Naive thymus-derived CD4-positive, alpha-beta T cell (primary cell): ENCODE data around the gene TBC1D9. TPM values are rescaled to one million over a fixed set of nuclear protein-coding genes. Genes with fewer than 3 reads are reported as not detected.

Source experiments
- ATAC-seq: fragments of 150-1000 bp; cut with Tn5 transposase; 2 replicates; pipeline ENCODE4 v1.10.0; 2021; ENCODE audit warnings: mild to moderate bottlenecking, moderate library complexity
- CTCF ChIA-PET: fragments of 350-600 bp; sonication (Branson Sonifier 250); formaldehyde crosslinking; loops from one replicate; lab custom pipeline; 2021; ENCODE audit warnings: antibody characterized with exemption; lab: Charles Lee
- POLR2A ChIA-PET: fragments of 350-600 bp; sonication (Branson Sonifier 250); formaldehyde crosslinking; loops from one replicate; lab custom pipeline; 2021; ENCODE audit warnings: antibody characterized with exemption, inconsistent platforms; lab: Charles Lee
- DNase-seq, 9 donors: peaks; one replicate each; pipeline versions ENCODE4 v3.0.0 to v3.0.0-alpha.2; 2020 to 2022; ENCODE audit warnings: mixed read lengths in 1 of 9
- H3K27ac ChIP-seq: one replicate; pipeline ENCODE4 v1.7.0; 2013; ENCODE audit warnings: mild to moderate bottlenecking, low read depth, low read length, moderate library complexity
- H3K27me3 ChIP-seq, 2 donors: one replicate each; pipeline ENCODE4 v1.7.0; 2013; ENCODE audit warnings: low read length in 2 of 2, mild to moderate bottlenecking in 2 of 2, moderate library complexity in 2 of 2; ENCODE audit not compliant: control insufficient read depth in 2 of 2, insufficient read depth in 2 of 2
- H3K36me3 ChIP-seq, 3 experiments: 1 replicate in 2 of 3; 2 replicates in 1 of 3; pipeline ENCODE4 v1.7.0; 2013; ENCODE audit warnings: low read length in 3 of 3, mild to moderate bottlenecking in 3 of 3, moderate library complexity in 1 of 3; ENCODE audit not compliant: insufficient read depth in 3 of 3, control insufficient read depth in 2 of 3
- H3K4me1 ChIP-seq, 2 donors: one replicate each; pipeline ENCODE4 v1.7.0; 2013; ENCODE audit warnings: low read length in 2 of 2, mild to moderate bottlenecking in 2 of 2, moderate library complexity in 1 of 2; ENCODE audit not compliant: control insufficient read depth in 2 of 2, insufficient read depth in 2 of 2
- H3K4me3 ChIP-seq: 2 replicates; pipeline ENCODE4 v1.7.0; 2013; ENCODE audit warnings: mild to moderate bottlenecking, low read length
- H3K9me3 ChIP-seq, 3 experiments: 1 replicate in 2 of 3; 2 replicates in 1 of 3; pipeline ENCODE4 v1.7.0; 2013; ENCODE audit warnings: low read length in 3 of 3; ENCODE audit not compliant: control insufficient read depth in 2 of 3
- H3K27ac Mint-ChIP-seq, 9 donors: one replicate each; pipeline ENCODE4 v1.8.0; 2020 to 2022; ENCODE audit warnings: mixed read lengths in 9 of 9, mild to moderate bottlenecking in 8 of 9, moderate library complexity in 5 of 9, inconsistent platforms in 2 of 9
- H3K27me3 Mint-ChIP-seq, 5 donors: one replicate each; pipeline ENCODE4 v1.8.0; 2021 to 2022; ENCODE audit warnings: mixed read lengths in 5 of 5, mild to moderate bottlenecking in 1 of 5
- H3K36me3 Mint-ChIP-seq, 5 donors: one replicate each; pipeline ENCODE4 v1.8.0; 2020 to 2022; ENCODE audit warnings: mixed read lengths in 5 of 5, mild to moderate bottlenecking in 3 of 5, inconsistent platforms in 1 of 5
- H3K4me1 Mint-ChIP-seq, 7 donors: one replicate each; pipeline ENCODE4 v1.8.0; 2020 to 2022; ENCODE audit warnings: mixed read lengths in 7 of 7, mild to moderate bottlenecking in 3 of 7, inconsistent platforms in 1 of 7
- H3K4me3 Mint-ChIP-seq, 10 donors: one replicate each; pipeline ENCODE4 v1.8.0; 2020 to 2022; ENCODE audit warnings: mild to moderate bottlenecking in 10 of 10, mixed read lengths in 10 of 10, moderate library complexity in 6 of 10, inconsistent platforms in 2 of 10
- H3K9me3 Mint-ChIP-seq, 11 donors: one replicate each; pipeline ENCODE4 v1.8.0; 2020 to 2022; ENCODE audit warnings: mixed read lengths in 11 of 11, mild to moderate bottlenecking in 4 of 11, inconsistent platforms in 1 of 11, moderate library complexity in 1 of 11
- intact Hi-C, 2 donors: fragments of 100-400 bp; cut with micrococcal nuclease; formaldehyde crosslinking; loops; one replicate each; pipeline ENCODE4 v1.15.1; 2023
- polyA plus RNA-seq, 2 donors: library from polyadenylated mRNA; unstranded; fragments of 300-500 nt; fragmentation: Illumina TruSeq; gene quantifications; one replicate each; pipeline ENCODE4 v1.2.3, GENCODE V29; 2021
- total RNA-seq, 6 experiments: library from RNA in 5 of 6; stranded (reverse) in 5 of 6; gene quantifications; 1 replicate in 5 of 6; 2 replicates in 1 of 6; pipeline ENCODE4 v1.2.3 and lab custom pipeline; 2021 to 2026

TBC1D9 gene
- total and polyA plus RNA-seq, 7 experiments from 2014 or later, result 0.13 to 13.9 (median 0.49) TPM; not detected in 2

- Mint-ChIP-seq H3K27ac (no peak overlapping the region), H3K36me3 (peaks cover 0 to 4% (median 0%) of the 10 kb centered on the region in 5 donors), H3K27me3 (peaks cover 63 to 76% (median 67%) of the 10 kb centered on the region in 5 donors), H3K9me3 (peaks cover 0 to 5% (median 0%) of the 10 kb centered on the region in 11 donors), H3K4me1 (peaks cover 4 to 22% (median 7%) of the 10 kb centered on the region in 7 donors), H3K4me3 (peak overlapping the region in 8 of 10 donors; percentile 40 to 72 (median 62))
- peak in 2 of 9 donors; percentile 9 to 26 for DNase-seq
- intact Hi-C loops, result no loop called here
- H3K36me3 ChIP-seq, result no peaks in the 10 kb centered on the region
- CTCF ChIA-PET, result no interaction called here
- H3K27ac ChIP-seq, result no peak overlapping the region
- H3K9me3 ChIP-seq, result no peaks in the 10 kb centered on the region
- no peaks in the 10 kb centered on the region for H3K27me3 ChIP-seq
- no peak overlapping the region for H3K4me3 ChIP-seq
- POLR2A ChIA-PET, result no interaction called here
- H3K4me1 ChIP-seq, result peaks cover 0 to 7% of the 10 kb centered on the region in 2 donors
- ATAC-seq, result peak; percentile 46
Observed at GRCh38 chr4:140755774-140756318, 339 bp downstream of the TBC1D9 start.

GRCh38 chr4:140754918-140755773, 1.0 kb downstream of the TBC1D9 start:
- Mint-ChIP-seq H3K27ac (no peak overlapping the region), H3K4me1 (peaks cover 3 to 22% (median 7%) of the 10 kb centered on the region in 7 donors), H3K9me3 (peaks cover 0 to 5% (median 0%) of the 10 kb centered on the region in 11 donors), H3K4me3 (peak overlapping the region in 9 of 10 donors; percentile 20 to 72 (median 61)), H3K36me3 (peaks cover 0 to 4% (median 0%) of the 10 kb centered on the region in 5 donors), H3K27me3 (peaks cover 60 to 74% (median 63%) of the 10 kb centered on the region in 5 donors)
- peaks cover 0 to 7% of the 10 kb centered on the region in 2 donors for H3K4me1 ChIP-seq
- intact Hi-C loops, result no loop called here
- no peaks in the 10 kb centered on the region for H3K9me3 ChIP-seq
- ATAC-seq (no peak), DNase-seq (no peak)
- H3K27ac ChIP-seq, result no peak overlapping the region
- no peak overlapping the region for H3K4me3 ChIP-seq
- no peaks in the 10 kb centered on the region for H3K27me3 ChIP-seq
- ChIA-PET CTCF (no interaction called here), POLR2A (no interaction called here)
- H3K36me3 ChIP-seq, result no peaks in the 10 kb centered on the region

- peaks cover 0 to 22% (median 7%) of the 10 kb centered on the region in 7 donors for H3K4me1 Mint-ChIP-seq
- no peak overlapping the region for H3K4me3 ChIP-seq
- peaks cover 0 to 10% (median 5%) of the 10 kb centered on the region in 11 donors for H3K9me3 Mint-ChIP-seq
- H3K9me3 ChIP-seq, result no peaks in the 10 kb centered on the region
- peaks cover 0 to 7% (median 0%) of the 10 kb centered on the region in 5 donors for H3K36me3 Mint-ChIP-seq
- no peaks in the 10 kb centered on the region for H3K27me3 ChIP-seq
- no peak overlapping the region for H3K27ac ChIP-seq
- intact Hi-C loops, result no loop called here
- ChIA-PET POLR2A (no interaction called here), CTCF (interaction anchor here (0.7 kb wide), 1 partner anchor 26 kb away, joined by 3 read pairs; no protein-coding TSS in a partner anchor)
- peaks cover 0 to 7% of the 10 kb centered on the region in 2 donors for H3K4me1 ChIP-seq
- no peak overlapping the region for H3K27ac Mint-ChIP-seq
- H3K4me3 Mint-ChIP-seq, result no peak overlapping the region
- H3K36me3 ChIP-seq, result no peaks in the 10 kb centered on the region
- H3K27me3 Mint-ChIP-seq, result peaks cover 48 to 60% (median 52%) of the 10 kb centered on the region in 5 donors
- no peak for ATAC-seq
- DNase-seq, result no peak
Observed at GRCh38 chr4:140753329-140753728, 2.9 kb downstream of the TBC1D9 start.

- CTCF ChIA-PET, result no interaction called here
- ATAC-seq (no peak), DNase-seq (no peak)
- peaks cover 48 to 57% (median 50%) of the 10 kb centered on the region in 5 donors for H3K27me3 Mint-ChIP-seq
- peaks cover 0 to 14% (median 7%) of the 10 kb centered on the region in 7 donors for H3K4me1 Mint-ChIP-seq
- peaks cover 0 to 18% (median 7%) of the 10 kb centered on the region in 11 donors for H3K9me3 Mint-ChIP-seq
- no peak overlapping the region for H3K4me3 ChIP-seq
- POLR2A ChIA-PET, result no interaction called here
- H3K36me3 ChIP-seq, result no peaks in the 10 kb centered on the region
- no peaks in the 10 kb centered on the region for H3K27me3 ChIP-seq
- H3K4me1 ChIP-seq, result peaks cover 0 to 7% of the 10 kb centered on the region in 2 donors
- no peaks in the 10 kb centered on the region for H3K9me3 ChIP-seq
- no peak overlapping the region for H3K4me3 Mint-ChIP-seq
- H3K27ac ChIP-seq, result no peak overlapping the region
- H3K36me3 Mint-ChIP-seq, result peaks cover 0 to 13% (median 0%) of the 10 kb centered on the region in 5 donors
- H3K27ac Mint-ChIP-seq, result no peak overlapping the region
- intact Hi-C loops, result no loop called here
Observed at GRCh38 chr4:140752291-140753068, 3.7 kb downstream of the TBC1D9 start.

- H3K27ac Mint-ChIP-seq, result no peak overlapping the region
- Histone ChIP-seq H3K4me1 (no peaks in the 10 kb centered on the region), H3K27me3 (no peaks in the 10 kb centered on the region), H3K4me3 (no peak overlapping the region), H3K9me3 (no peaks in the 10 kb centered on the region), H3K36me3 (no peaks in the 10 kb centered on the region), H3K27ac (no peak overlapping the region)
- peaks cover 0 to 7% (median 2%) of the 10 kb centered on the region in 7 donors for H3K4me1 Mint-ChIP-seq
- CTCF ChIA-PET, result no interaction called here
- H3K36me3 Mint-ChIP-seq, result peaks cover 0 to 13% (median 0%) of the 10 kb centered on the region in 5 donors
- ATAC-seq (no peak), DNase-seq (no peak)
- intact Hi-C loops, result no loop called here
- peaks cover 0 to 18% (median 8%) of the 10 kb centered on the region in 11 donors for H3K9me3 Mint-ChIP-seq
- H3K4me3 Mint-ChIP-seq, result no peak overlapping the region
- POLR2A ChIA-PET, result no interaction called here
- peaks cover 43 to 53% (median 47%) of the 10 kb centered on the region in 5 donors for H3K27me3 Mint-ChIP-seq
Observed at GRCh38 chr4:140750470-140750869, 5.7 kb downstream of the TBC1D9 start.

- Mint-ChIP-seq H3K4me3 (no peak overlapping the region), H3K27ac (no peak overlapping the region)
Observed at GRCh38 chr4:140748171-140748570, 8.0 kb downstream of the TBC1D9 start.

More at GRCh38 chr4:140748171-140748570, 8.0 kb downstream of the TBC1D9 start:
- Mint-ChIP-seq H3K9me3 (peaks cover 0 to 18% (median 7%) of the 10 kb centered on the region in 11 donors), H3K27me3 (peaks cover 28 to 42% (median 35%) of the 10 kb centered on the region in 5 donors), H3K4me1 (no peaks in the 10 kb centered on the region), H3K36me3 (peaks cover 0 to 13% (median 0%) of the 10 kb centered on the region in 5 donors)
- no peaks in the 10 kb centered on the region for H3K4me1 ChIP-seq
- CTCF ChIA-PET, result no interaction called here
- no peaks in the 10 kb centered on the region for H3K27me3 ChIP-seq
- DNase-seq (no peak), ATAC-seq (no peak)
- H3K27ac ChIP-seq, result no peak overlapping the region
- H3K9me3 ChIP-seq, result no peaks in the 10 kb centered on the region
- intact Hi-C loops, result no loop called here
- no peaks in the 10 kb centered on the region for H3K36me3 ChIP-seq
- no peak overlapping the region for H3K4me3 ChIP-seq
- POLR2A ChIA-PET, result no interaction called here
